ENCODE results near the gene EPS8.

DNA sequence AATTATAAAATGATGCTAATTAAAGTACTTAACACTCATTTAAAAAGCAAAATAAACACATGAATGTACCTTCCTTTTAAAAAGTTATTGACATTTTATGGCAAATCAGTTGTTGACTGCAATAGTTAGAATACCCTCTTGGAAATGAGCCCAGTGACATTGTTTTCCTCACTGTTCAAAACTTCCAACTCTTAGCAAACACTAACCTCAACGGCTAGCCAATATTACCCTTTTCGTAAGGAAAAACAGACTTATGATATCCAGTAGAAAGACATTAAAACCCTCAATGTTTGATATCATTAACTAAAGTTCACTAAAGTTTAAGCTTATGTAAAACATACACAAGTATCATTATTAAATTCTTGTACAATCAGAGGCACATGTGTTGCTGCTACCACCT is 83.6 kb downstream of the EPS8 start:
- TF ChIP-seq, protein P1, sequence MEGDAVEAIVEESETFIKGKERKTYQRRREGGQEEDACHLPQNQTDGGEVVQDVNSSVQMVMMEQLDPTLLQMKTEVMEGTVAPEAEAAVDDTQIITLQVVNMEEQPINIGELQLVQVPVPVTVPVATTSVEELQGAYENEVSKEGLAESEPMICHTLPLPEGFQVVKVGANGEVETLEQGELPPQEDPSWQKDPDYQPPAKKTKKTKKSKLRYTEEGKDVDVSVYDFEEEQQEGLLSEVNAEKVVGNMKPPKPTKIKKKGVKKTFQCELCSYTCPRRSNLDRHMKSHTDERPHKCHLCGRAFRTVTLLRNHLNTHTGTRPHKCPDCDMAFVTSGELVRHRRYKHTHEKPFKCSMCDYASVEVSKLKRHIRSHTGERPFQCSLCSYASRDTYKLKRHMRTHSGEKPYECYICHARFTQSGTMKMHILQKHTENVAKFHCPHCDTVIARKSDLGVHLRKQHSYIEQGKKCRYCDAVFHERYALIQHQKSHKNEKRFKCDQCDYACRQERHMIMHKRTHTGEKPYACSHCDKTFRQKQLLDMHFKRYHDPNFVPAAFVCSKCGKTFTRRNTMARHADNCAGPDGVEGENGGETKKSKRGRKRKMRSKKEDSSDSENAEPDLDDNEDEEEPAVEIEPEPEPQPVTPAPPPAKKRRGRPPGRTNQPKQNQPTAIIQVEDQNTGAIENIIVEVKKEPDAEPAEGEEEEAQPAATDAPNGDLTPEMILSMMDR (IDR thresholded peaks at IDR 0.05) = no peak
- TF ChIP-seq POLR2A (IDR thresholded peaks at IDR 0.05) (no peak), POLR2AphosphoS5 (IDR thresholded peaks at IDR 0.05) (no peak), EP300 (IDR thresholded peaks at IDR 0.05) (no peak)

All from sigmoid colon (tissue), 4 donors.